ENCODE data around the gene UBXN11.

- TF ChIP-seq, protein P1, sequence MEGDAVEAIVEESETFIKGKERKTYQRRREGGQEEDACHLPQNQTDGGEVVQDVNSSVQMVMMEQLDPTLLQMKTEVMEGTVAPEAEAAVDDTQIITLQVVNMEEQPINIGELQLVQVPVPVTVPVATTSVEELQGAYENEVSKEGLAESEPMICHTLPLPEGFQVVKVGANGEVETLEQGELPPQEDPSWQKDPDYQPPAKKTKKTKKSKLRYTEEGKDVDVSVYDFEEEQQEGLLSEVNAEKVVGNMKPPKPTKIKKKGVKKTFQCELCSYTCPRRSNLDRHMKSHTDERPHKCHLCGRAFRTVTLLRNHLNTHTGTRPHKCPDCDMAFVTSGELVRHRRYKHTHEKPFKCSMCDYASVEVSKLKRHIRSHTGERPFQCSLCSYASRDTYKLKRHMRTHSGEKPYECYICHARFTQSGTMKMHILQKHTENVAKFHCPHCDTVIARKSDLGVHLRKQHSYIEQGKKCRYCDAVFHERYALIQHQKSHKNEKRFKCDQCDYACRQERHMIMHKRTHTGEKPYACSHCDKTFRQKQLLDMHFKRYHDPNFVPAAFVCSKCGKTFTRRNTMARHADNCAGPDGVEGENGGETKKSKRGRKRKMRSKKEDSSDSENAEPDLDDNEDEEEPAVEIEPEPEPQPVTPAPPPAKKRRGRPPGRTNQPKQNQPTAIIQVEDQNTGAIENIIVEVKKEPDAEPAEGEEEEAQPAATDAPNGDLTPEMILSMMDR (IDR thresholded peaks at IDR 0.05) = no peak
- no peak for TF ChIP-seq POLR2A (IDR thresholded peaks at IDR 0.05)
Observed at GRCh38 chr1:26259005-26259404, 47.4 kb downstream of the UBXN11 start.

All from body of pancreas (tissue), 4 donors.